ENCODE data around the gene ZSCAN29.

The ZSCAN29 gene

DNA sequence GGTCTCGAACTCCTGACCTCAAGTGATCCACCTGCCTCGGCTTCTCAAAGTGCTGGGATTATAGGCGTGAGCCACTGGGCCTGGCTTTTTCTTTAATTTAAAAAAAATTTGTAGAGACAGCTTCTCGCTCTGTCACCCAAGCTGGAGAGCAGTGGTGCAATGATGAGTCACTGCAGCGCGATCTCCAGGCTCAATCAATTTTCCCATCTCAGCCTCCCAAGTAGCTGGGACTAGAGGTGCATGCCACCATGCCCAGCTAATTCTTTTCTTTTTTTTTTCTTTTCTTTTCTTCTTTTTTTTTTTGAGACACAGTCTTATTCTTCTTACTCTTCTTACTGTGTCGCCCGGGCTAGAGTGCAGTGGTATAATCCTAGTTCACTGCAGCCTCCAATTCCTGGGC is 19.9 kb upstream of the ZSCAN29 start:
- Histone ChIP-seq H3K79me1 (replicated peaks; ENCODE audit: low read length, poor library complexity, severe bottlenecking) (peaks cover 6% of the 10 kb centered on the region), H3K27ac (ENCODE audit: low read length, poor library complexity, severe bottlenecking) (no peak overlapping the region), H3K9me3 (ENCODE audit: control insufficient read depth, low read length) (no peaks in the 10 kb centered on the region), H4K91ac (ENCODE audit: low read length) (no peak overlapping the region), H2BK15ac (ENCODE audit: low read depth, poor library complexity, severe bottlenecking) (no peak overlapping the region), H3K4ac (ENCODE audit: low read depth in 1 of 2, low read length in 2 of 2) (no peak overlapping the region), H2AK5ac (ENCODE audit: low read length, severe bottlenecking) (no peak overlapping the region), H3K4me1 (ENCODE audit: control insufficient read depth, insufficient read depth, low read depth, low read length) (no peaks in the 10 kb centered on the region), H3K27me3 (ENCODE audit: control insufficient read depth in 1 of 2, insufficient read depth in 1 of 2, low read length in 2 of 2) (no peaks in the 10 kb centered on the region), H3K9ac (ENCODE audit: low read length) (no peak overlapping the region), H4K8ac (ENCODE audit: low read length) (no peak overlapping the region), H3K4me2 (ENCODE audit: low read length, poor library complexity, severe bottlenecking) (no peak overlapping the region), H3K18ac (ENCODE audit: low read depth in 1 of 2, low read length in 2 of 2) (no peak overlapping the region), H3K23ac (ENCODE audit: low read length in 2 of 2) (no peak overlapping the region), H2BK120ac (ENCODE audit: low read depth, low read length) (no peak overlapping the region), H2AFZ (ENCODE audit: low read depth, low read length) (no peak overlapping the region), H2BK5ac (ENCODE audit: low read depth, low read length, poor library complexity, severe bottlenecking) (no peak overlapping the region), H2BK12ac (ENCODE audit: low read length in 2 of 2) (no peak overlapping the region), H3K14ac (ENCODE audit: low read length in 2 of 2) (no peak overlapping the region), H3K4me3 (ENCODE audit: insufficient read depth in 1 of 2, low read depth in 1 of 2, low read length in 2 of 2) (no peak overlapping the region), H3K36me3 (ENCODE audit: control insufficient read depth in 1 of 2, insufficient read depth in 2 of 2, low read depth in 1 of 2, low read length in 2 of 2) (peaks cover 19 to 43% of the 10 kb centered on the region in 2 experiments)
- 95% methylated on average over 8 of the region's 8 CpGs for WGBS
- peak; percentile 50 for DNase-seq

GRCh38 chr15:43383070-43383469 is 12.2 kb upstream of the ZSCAN29 start:
- Histone ChIP-seq H3K4ac (ENCODE audit: low read depth in 1 of 2, low read length in 2 of 2) (no peak overlapping the region), H2BK12ac (ENCODE audit: low read length in 2 of 2) (no peak overlapping the region), H2BK15ac (ENCODE audit: low read depth, poor library complexity, severe bottlenecking) (no peak overlapping the region), H2BK5ac (ENCODE audit: low read depth, low read length, poor library complexity, severe bottlenecking) (no peak overlapping the region), H3K4me1 (ENCODE audit: control insufficient read depth, insufficient read depth, low read depth, low read length) (no peaks in the 10 kb centered on the region), H4K8ac (ENCODE audit: low read length) (no peak overlapping the region), H3K9ac (ENCODE audit: low read length) (no peak overlapping the region), H3K18ac (ENCODE audit: low read depth in 1 of 2, low read length in 2 of 2) (no peak overlapping the region), H4K91ac (ENCODE audit: low read length) (no peak overlapping the region), H3K27me3 (ENCODE audit: control insufficient read depth in 1 of 2, insufficient read depth in 1 of 2, low read length in 2 of 2) (no peaks in the 10 kb centered on the region), H3K9me3 (ENCODE audit: control insufficient read depth, low read length) (no peaks in the 10 kb centered on the region), H3K4me2 (ENCODE audit: low read length, poor library complexity, severe bottlenecking) (no peak overlapping the region), H3K27ac (ENCODE audit: low read length, poor library complexity, severe bottlenecking) (no peak overlapping the region), H3K4me3 (ENCODE audit: insufficient read depth in 1 of 2, low read depth in 1 of 2, low read length in 2 of 2) (no peak overlapping the region), H3K14ac (ENCODE audit: low read length in 2 of 2) (no peak overlapping the region), H3K23ac (ENCODE audit: low read length in 2 of 2) (no peak overlapping the region), H2BK120ac (ENCODE audit: low read depth, low read length) (no peak overlapping the region), H2AK5ac (ENCODE audit: low read length, severe bottlenecking) (no peak overlapping the region), H2AFZ (ENCODE audit: low read depth, low read length) (no peak overlapping the region), H3K79me1 (replicated peaks; ENCODE audit: low read length, poor library complexity, severe bottlenecking) (peaks cover 9% of the 10 kb centered on the region), H3K36me3 (ENCODE audit: control insufficient read depth in 1 of 2, insufficient read depth in 2 of 2, low read depth in 1 of 2, low read length in 2 of 2) (peaks cover 17 to 78% of the 10 kb centered on the region in 2 experiments)
- WGBS = 49% methylated on average over 2 of the region's 2 CpGs
- peak; percentile 66 for DNase-seq

DNA sequence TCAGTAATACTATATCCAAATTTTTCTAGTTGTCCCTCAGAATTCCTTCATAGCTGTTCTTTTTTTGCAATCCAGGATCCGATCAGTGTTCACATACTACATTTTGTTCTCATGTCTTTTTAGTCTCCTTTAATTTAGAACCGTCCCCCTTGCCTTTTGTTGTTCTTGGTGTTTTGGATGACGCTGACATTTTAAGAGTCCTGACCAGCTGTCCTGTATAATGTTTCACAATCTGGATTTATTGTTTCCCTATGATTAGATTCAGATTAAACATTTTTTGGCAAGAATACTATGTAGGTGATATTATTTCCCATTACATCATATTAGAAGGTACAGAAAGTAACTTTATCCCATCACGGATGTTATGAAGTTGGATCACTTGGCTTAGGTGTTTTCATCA is 11.5 kb upstream of the ZSCAN29 start:
- H3K9ac ChIP-seq (ENCODE audit: low read length) = no peak overlapping the region
- no peak overlapping the region for H2AFZ ChIP-seq (ENCODE audit: low read depth, low read length)

GRCh38 chr15:43378601-43379000 is 7.8 kb upstream of the ZSCAN29 start:
- H3K27me3 ChIP-seq (ENCODE audit: control insufficient read depth in 1 of 2, insufficient read depth in 1 of 2, low read length in 2 of 2) = no peaks in the 10 kb centered on the region
- peaks cover 3 to 56% of the 10 kb centered on the region in 2 experiments for H3K36me3 ChIP-seq (ENCODE audit: control insufficient read depth in 1 of 2, insufficient read depth in 2 of 2, low read depth in 1 of 2, low read length in 2 of 2)
- no peak overlapping the region for H3K4ac ChIP-seq (ENCODE audit: low read depth in 1 of 2, low read length in 2 of 2)
- no peak overlapping the region for H4K8ac ChIP-seq (ENCODE audit: low read length)
- H2BK120ac ChIP-seq (ENCODE audit: low read depth, low read length) = no peak overlapping the region
- H3K14ac ChIP-seq (ENCODE audit: low read length in 2 of 2) = no peak overlapping the region
- peaks cover 2% of the 10 kb centered on the region for H3K4me1 ChIP-seq (ENCODE audit: control insufficient read depth, insufficient read depth, low read depth, low read length)
- H3K27ac ChIP-seq (ENCODE audit: low read length, poor library complexity, severe bottlenecking) = no peak overlapping the region
- H3K4me2 ChIP-seq (ENCODE audit: low read length, poor library complexity, severe bottlenecking) = no peak overlapping the region
- H2BK12ac ChIP-seq (ENCODE audit: low read length in 2 of 2) = no peak overlapping the region
- no peak overlapping the region for H4K91ac ChIP-seq (ENCODE audit: low read length)
- no peak overlapping the region for H3K9ac ChIP-seq (ENCODE audit: low read length)
- peaks cover 10% of the 10 kb centered on the region for H3K79me1 ChIP-seq (replicated peaks; ENCODE audit: low read length, poor library complexity, severe bottlenecking)
- no peak overlapping the region for H2AFZ ChIP-seq (ENCODE audit: low read depth, low read length)
- no peak overlapping the region for H2AK5ac ChIP-seq (ENCODE audit: low read length, severe bottlenecking)
- no peak overlapping the region for H2BK15ac ChIP-seq (ENCODE audit: low read depth, poor library complexity, severe bottlenecking)
- no peak overlapping the region for H3K4me3 ChIP-seq (ENCODE audit: insufficient read depth in 1 of 2, low read depth in 1 of 2, low read length in 2 of 2)
- no peak for DNase-seq
- no peak overlapping the region for H3K18ac ChIP-seq (ENCODE audit: low read depth in 1 of 2, low read length in 2 of 2)
- no peaks in the 10 kb centered on the region for H3K9me3 ChIP-seq (ENCODE audit: control insufficient read depth, low read length)
- no peak overlapping the region for H2BK5ac ChIP-seq (ENCODE audit: low read depth, low read length, poor library complexity, severe bottlenecking)
- no peak overlapping the region for H3K23ac ChIP-seq (ENCODE audit: low read length in 2 of 2)

More for the DNA sequence above, 11.5 kb upstream of the ZSCAN29 start:
- no peak overlapping the region for H3K4ac ChIP-seq (ENCODE audit: low read depth in 1 of 2, low read length in 2 of 2)
- H2BK120ac ChIP-seq (ENCODE audit: low read depth, low read length) = no peak overlapping the region
- no peak overlapping the region for H2BK12ac ChIP-seq (ENCODE audit: low read length in 2 of 2)
- no peaks in the 10 kb centered on the region for H3K9me3 ChIP-seq (ENCODE audit: control insufficient read depth, low read length)
- peaks cover 9% of the 10 kb centered on the region for H3K79me1 ChIP-seq (replicated peaks; ENCODE audit: low read length, poor library complexity, severe bottlenecking)
- H3K4me2 ChIP-seq (ENCODE audit: low read length, poor library complexity, severe bottlenecking) = no peak overlapping the region
- H3K18ac ChIP-seq (ENCODE audit: low read depth in 1 of 2, low read length in 2 of 2) = no peak overlapping the region
- H3K4me3 ChIP-seq (ENCODE audit: insufficient read depth in 1 of 2, low read depth in 1 of 2, low read length in 2 of 2) = no peak overlapping the region
- peaks cover 11 to 78% of the 10 kb centered on the region in 2 experiments for H3K36me3 ChIP-seq (ENCODE audit: control insufficient read depth in 1 of 2, insufficient read depth in 2 of 2, low read depth in 1 of 2, low read length in 2 of 2)
- no peak overlapping the region for H2BK15ac ChIP-seq (ENCODE audit: low read depth, poor library complexity, severe bottlenecking)
- no peak overlapping the region for H2BK5ac ChIP-seq (ENCODE audit: low read depth, low read length, poor library complexity, severe bottlenecking)
- no peaks in the 10 kb centered on the region for H3K27me3 ChIP-seq (ENCODE audit: control insufficient read depth in 1 of 2, insufficient read depth in 1 of 2, low read length in 2 of 2)
- H3K23ac ChIP-seq (ENCODE audit: low read length in 2 of 2) = no peak overlapping the region
- H4K91ac ChIP-seq (ENCODE audit: low read length) = no peak overlapping the region
- H3K4me1 ChIP-seq (ENCODE audit: control insufficient read depth, insufficient read depth, low read depth, low read length) = no peaks in the 10 kb centered on the region
- H2AK5ac ChIP-seq (ENCODE audit: low read length, severe bottlenecking) = no peak overlapping the region
- H4K8ac ChIP-seq (ENCODE audit: low read length) = no peak overlapping the region
- no peak for DNase-seq
- H3K27ac ChIP-seq (ENCODE audit: low read length, poor library complexity, severe bottlenecking) = no peak overlapping the region
- H3K14ac ChIP-seq (ENCODE audit: low read length in 2 of 2) = no peak overlapping the region
- WGBS = 92% methylated on average over 2 of the region's 4 CpGs

Data from mesenchymal stem cell (in vitro differentiated cells and primary cell).